GM21360 (cell line): ENCODE data around the gene AKAP13.
A peak's percentile ranks its signal among the peaks of the same experiment; 100 is the strongest.
"Not testable (repeated sequence)": the region's sequence is repeated elsewhere in the genome, so short reads cannot be mapped to it uniquely, and the experiment has no call there.

ENCODE experiments used
- ATAC-seq: cut with Tn5 transposase; IDR thresholded peaks from one replicate; pipeline ENCODE4 v1.9.1; 2021; ENCODE audit warnings: mild to moderate bottlenecking, moderate library complexity; ENCODE audit not compliant: unreplicated experiment

AKAP13 gene

DNA sequence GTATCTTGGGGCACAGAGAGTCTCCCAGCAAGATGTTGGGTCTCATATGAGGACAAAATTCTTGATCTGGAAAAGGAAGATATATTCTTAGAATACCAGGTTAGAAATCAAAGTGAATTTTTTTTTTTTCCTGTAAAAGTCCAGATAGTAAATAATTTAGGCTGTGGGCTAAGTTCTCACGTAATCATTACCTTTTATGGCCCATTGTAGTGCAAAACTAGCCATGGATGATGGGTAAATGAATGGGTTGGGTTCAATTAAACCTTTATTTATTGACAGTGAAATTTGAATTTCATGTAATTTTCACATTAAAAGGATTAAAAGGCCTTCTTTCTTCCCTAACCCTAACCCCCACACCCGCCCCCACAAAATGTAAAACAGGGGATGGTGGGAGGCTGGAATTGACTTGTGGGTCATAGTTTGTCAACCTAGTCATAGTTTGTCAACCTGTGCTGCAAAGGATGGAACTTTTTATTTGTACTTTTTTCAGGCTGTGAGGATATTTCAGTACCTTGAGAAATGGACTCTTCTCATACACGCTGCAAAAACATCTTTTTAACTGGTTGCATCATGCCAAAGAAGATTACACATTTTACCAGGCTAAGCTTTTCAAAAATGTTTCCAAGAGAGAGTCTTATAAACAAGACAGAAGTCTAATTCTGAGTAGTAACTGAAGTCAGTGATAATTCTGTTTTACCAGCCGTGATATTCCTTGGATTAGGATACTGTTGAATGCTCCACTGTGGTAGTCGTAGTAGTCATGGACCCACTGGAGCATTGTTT is 138.8 kb downstream of the AKAP13 start:
- no peak for ATAC-seq

GRCh38 chr15:85520650-85521049 is 140.2 kb downstream of the AKAP13 start:
- no peak for ATAC-seq

DNA sequence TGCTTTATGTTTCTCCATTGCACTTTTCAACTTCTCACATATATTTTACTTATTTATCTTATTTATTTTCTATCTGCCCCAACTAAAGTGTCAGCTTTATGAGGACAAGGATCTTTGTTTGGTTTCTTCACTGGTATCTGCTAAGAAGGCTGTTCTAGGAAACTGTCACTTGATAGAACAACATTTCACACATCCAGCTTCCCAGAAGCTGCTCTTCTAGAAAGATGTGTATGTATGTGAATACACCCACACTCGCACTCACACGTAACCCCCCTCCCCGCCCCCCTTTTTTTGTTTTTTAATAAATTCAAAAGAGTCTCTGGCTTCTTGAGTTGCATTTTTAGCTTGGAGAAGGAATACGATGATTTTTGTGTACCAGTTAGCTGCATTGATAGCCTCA is 143.1 kb downstream of the AKAP13 start:
- no peak for ATAC-seq

- ATAC-seq: peak; percentile 59
These were observed 145.4 kb downstream of the AKAP13 start for GRCh38 chr15:85525755-85526154.

- no peak for ATAC-seq
These were observed 147.5 kb downstream of the AKAP13 start for GRCh38 chr15:85527895-85528294.

DNA sequence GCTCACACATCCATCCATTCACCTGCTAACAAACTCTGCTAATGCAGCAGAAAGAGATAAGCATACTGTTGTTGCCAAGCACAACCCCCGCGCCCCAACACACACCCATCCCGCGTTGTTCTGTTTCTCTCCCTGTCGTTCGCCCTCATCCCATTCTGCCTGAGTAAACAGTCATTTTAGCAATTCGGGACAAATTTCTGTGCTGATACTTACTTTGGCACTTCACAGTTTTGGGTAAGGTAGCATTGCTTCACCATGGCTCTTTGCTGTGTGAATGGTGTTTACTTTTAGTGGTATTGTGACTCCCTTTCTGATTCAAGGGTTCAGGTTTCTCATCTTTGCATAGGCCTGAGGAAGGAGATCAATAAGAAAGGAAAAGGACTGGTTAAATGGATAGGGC is 149.7 kb downstream of the AKAP13 start:
- ATAC-seq: no peak

- no peak for ATAC-seq
These were observed 150.7 kb downstream of the AKAP13 start for GRCh38 chr15:85531083-85531482.

DNA sequence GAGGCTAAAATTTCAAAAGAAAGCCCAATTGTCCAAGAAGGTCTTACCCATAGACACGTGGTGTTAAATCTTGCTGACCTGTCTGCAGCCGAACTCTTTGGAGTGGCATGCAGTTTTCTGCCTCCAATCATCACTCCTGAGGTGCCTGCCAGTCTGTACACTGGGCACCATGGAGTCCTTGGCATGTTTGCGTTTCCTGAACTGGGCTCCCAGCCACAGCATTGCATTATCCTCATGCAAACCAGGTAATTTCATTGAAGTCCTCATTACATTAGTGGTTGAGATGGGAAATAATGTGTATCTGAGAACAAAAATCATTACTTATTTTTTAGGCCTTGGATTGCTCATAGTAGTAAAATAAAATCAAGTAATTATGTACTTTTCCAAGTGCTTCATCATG is 152.3 kb downstream of the AKAP13 start:
- no peak for ATAC-seq

DNA sequence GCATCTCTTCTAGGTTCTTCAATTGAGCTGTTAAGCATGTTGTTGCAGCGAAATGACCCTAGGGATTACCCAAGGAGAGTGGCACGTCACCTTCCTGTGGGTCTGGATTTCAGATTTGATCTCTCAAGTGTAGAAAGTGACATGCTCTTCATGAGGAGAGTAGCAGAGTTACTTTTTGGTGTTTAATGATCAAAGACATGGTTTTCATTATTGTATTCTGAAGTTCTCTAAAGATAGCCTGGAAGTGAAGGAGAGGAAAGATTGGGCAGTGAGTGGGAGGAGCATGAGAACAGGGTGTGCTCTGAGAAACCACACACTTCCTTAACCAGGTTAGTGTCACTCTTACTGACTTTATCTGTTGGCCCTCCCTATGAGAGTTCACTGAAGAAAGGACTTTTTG is 153.6 kb downstream of the AKAP13 start:
- ATAC-seq: peak; percentile 91

DNA sequence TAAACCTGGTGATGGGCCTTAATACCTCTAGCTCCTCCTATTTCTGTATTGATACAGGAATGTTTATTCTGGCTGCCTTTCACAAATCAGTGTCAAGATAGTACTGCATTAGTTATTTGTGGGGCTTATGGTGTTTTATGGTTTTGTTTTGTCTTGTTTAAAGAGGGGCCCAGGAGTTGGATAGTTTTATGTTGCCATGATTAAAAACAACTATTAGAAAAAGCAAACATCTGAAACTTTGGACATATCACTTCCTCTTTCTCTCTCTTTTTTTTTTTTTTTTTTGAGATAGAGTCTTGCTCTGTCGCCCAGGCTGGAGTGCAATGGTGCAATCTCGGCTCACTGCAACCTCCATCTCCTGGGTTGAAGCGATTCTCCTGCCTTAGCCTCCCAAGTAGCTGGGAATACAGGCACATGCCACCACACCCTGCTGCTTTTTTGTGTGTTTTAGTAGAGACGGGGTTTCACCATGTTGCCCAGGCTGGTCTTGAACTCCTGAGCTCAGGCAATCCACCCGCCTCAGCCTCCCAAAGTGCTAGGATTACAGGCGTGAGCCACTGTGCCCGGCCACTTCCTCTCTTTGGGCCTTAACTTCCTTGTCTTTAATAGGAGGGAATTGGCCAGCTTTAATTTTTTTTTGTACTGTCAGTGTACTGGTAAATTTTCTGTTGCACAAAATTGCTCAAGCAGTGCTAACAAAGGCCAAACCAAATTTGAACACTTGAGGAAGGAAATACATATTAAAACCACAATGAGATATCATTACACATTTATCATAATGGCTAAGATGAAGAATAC is 155.3 kb downstream of the AKAP13 start:
- not testable (repeated sequence) for ATAC-seq

GRCh38 chr15:85536341-85536740 is 155.9 kb downstream of the AKAP13 start:
- no peak for ATAC-seq

DNA sequence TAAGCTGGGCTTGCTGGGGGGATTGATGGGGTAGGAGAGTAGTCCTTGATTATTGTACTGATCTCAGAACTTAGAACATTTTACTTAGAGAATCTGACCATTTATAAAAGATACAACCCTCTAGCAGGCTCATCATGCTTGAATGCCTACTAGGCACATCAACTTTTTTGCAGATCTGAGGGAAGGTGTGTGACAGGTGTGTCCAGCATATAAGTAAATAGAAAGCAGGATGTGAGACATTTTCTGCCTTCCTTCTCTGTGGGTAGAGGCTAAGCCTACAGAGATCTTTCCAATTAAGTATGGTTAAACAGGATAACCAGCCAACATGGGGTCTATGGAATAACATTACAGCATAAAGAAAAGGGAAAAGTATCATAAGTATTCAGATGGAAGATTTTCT is 159.1 kb downstream of the AKAP13 start:
- ATAC-seq: no peak

DNA sequence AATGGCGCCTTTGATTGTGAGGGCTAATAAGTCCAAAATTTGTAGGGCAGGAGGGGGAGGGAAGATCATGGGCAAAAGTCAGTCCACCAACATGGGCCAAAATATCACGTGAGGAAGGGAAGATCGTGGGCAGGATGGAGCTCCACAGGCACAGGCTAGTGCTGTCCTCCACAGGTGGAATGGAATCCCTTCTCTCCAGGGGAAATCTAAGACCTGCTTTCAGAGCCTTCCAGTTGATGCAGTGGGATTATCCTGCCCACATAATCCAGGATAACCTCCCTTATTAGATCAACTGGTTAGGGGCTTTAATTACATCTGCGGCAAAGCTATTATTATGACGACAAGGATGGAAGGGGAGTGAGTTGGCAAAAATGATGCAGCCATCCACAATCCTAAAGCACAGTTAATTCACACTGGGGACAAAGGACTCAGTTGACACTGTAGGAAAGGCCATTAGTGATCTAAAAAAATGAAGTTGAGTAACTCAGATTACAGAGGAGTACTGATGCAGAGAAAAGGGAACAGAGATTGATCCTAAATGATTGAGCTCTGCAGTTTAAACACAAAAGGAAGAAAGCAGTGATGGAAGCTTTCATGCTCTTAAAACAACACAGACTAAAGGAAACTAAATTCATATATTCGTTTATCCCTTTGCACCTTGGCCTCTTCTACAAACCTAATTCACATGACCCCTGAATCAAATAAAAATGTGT is 159.8 kb downstream of the AKAP13 start:
- ATAC-seq: no peak

- no peak for ATAC-seq
These were observed 161.3 kb downstream of the AKAP13 start for GRCh38 chr15:85541744-85542143.

GRCh38 chr15:85542488-85542887 is 162.1 kb downstream of the AKAP13 start:
- ATAC-seq: no peak

GRCh38 chr15:85542895-85543331 is 162.5 kb downstream of the AKAP13 start:
- peak; percentile 44 for ATAC-seq

DNA sequence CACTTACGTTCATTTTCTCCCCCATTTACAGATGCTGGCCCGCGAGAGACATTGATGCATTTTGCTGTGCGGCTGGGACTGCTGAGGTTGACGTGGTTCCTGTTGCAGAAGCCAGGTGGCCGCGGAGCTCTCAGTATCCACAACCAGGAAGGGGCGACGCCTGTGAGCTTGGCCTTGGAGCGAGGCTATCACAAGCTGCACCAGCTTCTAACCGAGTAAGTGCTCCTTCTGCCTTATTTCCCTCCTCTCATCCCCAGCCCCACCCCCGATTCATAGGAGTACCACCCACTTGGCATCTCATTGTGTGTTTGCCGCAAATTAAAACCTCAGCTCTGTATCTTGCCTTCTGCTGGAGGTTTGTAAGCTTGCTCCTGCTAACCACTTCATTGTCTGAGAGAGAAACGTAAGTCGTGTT is 163.3 kb downstream of the AKAP13 start:
- ATAC-seq: no peak

- ATAC-seq: no peak
These were observed 164.8 kb downstream of the AKAP13 start for GRCh38 chr15:85545185-85545584.

DNA sequence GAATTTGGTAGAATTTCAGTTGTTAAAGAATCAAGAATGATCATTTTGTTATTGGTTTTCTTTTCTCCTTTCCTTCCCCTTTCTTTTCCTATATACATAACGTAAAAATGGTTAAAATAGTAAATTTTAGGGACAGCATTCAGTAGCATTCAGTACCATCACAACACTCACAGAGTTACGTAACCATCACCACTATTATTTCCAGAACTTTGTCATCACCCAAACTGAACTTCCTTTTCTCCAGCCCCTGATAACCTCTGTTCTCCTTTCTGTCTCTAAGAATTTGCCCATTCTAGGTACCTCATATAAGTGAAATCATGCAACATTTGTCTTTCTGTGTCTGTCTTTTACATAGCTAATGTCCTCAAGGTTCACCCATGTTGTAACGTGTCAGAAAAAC is 165.3 kb downstream of the AKAP13 start:
- no peak for ATAC-seq

DNA sequence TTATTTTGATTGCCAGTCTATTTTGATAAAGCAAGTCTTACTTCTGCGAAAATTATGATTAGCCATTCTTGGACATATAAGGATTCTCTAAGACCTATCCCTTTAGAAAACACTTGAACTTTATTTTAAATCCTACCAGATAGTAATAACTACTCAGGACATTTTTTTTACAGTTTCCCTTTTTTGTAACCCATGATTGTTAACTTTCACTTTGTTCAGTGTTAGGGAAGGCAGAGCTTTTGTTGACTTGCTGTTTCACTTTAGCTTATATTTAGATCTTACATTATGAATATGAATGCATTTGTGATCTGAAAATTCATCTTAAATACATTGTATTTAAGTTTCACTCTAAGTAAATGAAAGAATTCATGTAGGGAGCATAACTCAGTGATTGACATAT is 167.0 kb downstream of the AKAP13 start:
- ATAC-seq: no peak

DNA sequence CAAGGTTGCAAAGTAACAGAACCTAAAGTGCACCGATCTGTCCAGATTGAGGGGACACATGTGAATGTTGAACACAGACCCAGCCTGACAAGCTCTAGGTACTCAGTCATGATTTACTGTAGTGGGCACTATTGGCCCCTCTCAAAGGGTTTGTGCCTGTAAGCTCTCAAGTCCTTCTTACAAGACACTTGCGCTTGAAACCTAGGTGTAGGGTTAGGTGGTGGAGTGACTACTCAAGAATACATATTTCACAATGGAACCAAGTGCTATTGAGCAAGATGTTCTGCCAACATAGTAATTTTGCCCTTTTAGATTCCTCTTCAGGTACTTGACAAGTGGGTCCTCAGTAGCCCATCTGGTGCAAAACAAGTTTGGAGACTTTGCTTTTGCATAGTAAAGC is 169.9 kb downstream of the AKAP13 start:
- no peak for ATAC-seq
